GM12892 (cell line): Measurements from ENCODE around the gene RFNG.

Experiments used
- POLR2A ChIP-seq: IDR thresholded peaks from 2 replicates; pipeline ENCODE4 v1.6.1; 2011; ENCODE audit warnings: low read depth, low read length, control low read depth
- TAF1 ChIP-seq: IDR thresholded peaks from 2 replicates; pipeline ENCODE4 v1.6.1; 2011; ENCODE audit warnings: low read depth, mild to moderate bottlenecking, control low read depth, low read length, borderline replicate concordance

DNA sequence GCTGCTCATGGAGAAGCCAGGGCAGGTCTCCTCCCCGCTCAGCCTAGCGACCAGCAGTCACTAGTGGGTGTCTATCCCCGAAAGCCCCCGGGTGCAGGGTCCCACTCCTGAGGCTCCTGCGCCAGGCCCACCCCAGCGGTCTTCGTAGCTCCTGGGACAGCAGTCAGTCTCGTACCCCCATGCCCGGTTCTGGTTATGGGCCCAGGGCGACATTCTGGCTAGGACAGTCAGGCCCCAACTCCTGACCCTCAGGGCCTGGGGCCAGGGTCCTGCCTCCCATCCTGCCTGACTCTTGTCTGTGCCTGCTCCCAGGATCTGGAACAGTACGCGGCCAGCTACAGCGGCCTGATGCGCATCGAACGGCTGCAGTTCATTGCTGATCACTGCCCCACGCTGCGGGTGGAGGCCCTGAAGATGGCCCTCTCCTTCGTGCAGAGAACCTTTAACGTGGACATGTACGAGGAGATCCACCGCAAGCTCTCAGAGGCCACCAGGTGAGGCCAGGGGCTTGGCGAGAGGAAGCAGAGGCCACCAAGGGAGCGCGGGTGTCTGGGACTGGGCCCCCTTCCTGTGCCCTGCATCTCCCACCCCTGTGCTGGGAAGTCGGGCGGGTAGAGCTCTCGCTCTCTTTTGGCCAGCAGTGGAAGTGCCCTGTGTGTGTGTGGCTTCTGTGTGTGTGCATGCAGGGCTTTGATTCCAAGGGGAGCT, 2.1 kb upstream of the RFNG start:
- TF ChIP-seq POLR2A (no peak), TAF1 (no peak)
